Measurements from ENCODE around the gene FHIT.

FHIT gene

GRCh38 chr3:60142009-60142408 lies 1109.2 kb downstream of the FHIT start:
- DNase-seq, result no peak

GRCh38 chr3:60140160-60140559 lies 1111.1 kb downstream of the FHIT start:
- no peak for DNase-seq

- no peak for DNase-seq
Observed at GRCh38 chr3:60136601-60137000, 1114.7 kb downstream of the FHIT start.

- no peak for DNase-seq
Observed at GRCh38 chr3:60135474-60135873, 1115.8 kb downstream of the FHIT start.

- no peak for DNase-seq
Observed at GRCh38 chr3:60133269-60134162, 1117.7 kb downstream of the FHIT start.

GRCh38 chr3:60131618-60132017 lies 1119.6 kb downstream of the FHIT start:
- no peak for DNase-seq

- no peak for DNase-seq
Observed at GRCh38 chr3:60126511-60127304, 1124.5 kb downstream of the FHIT start.

- no peak for DNase-seq
Observed at GRCh38 chr3:60125686-60126085, 1125.6 kb downstream of the FHIT start.

GRCh38 chr3:60120245-60120644 lies 1131.0 kb downstream of the FHIT start:
- DNase-seq, result no peak

GRCh38 chr3:60114191-60114590 lies 1137.1 kb downstream of the FHIT start:
- no peak for DNase-seq

- no peak for DNase-seq
Observed at GRCh38 chr3:60107275-60107674, 1144.0 kb downstream of the FHIT start.

- no peak for DNase-seq
Observed at GRCh38 chr3:60102154-60102553, 1149.1 kb downstream of the FHIT start.

- DNase-seq, result no peak
Observed at GRCh38 chr3:60101621-60102020, 1149.6 kb downstream of the FHIT start.

GRCh38 chr3:60096403-60096802 lies 1154.8 kb downstream of the FHIT start:
- DNase-seq, result no peak

GRCh38 chr3:60095930-60096329 lies 1155.3 kb downstream of the FHIT start:
- no peak for DNase-seq

- DNase-seq, result no peak
Observed at GRCh38 chr3:60095516-60095915, 1155.7 kb downstream of the FHIT start.

- peak; percentile 88 for DNase-seq
Observed at GRCh38 chr3:60094392-60094947, 1156.8 kb downstream of the FHIT start.

- DNase-seq, result no peak
Observed at GRCh38 chr3:60090548-60090947, 1160.7 kb downstream of the FHIT start.

- DNase-seq, result peak; percentile 8
Observed at GRCh38 chr3:60086811-60087210, 1164.4 kb downstream of the FHIT start.

- no peak for DNase-seq
Observed at GRCh38 chr3:60085649-60086048, 1165.6 kb downstream of the FHIT start.

- DNase-seq, result no peak
Observed at GRCh38 chr3:60081381-60082095, 1169.7 kb downstream of the FHIT start.

GRCh38 chr3:60080648-60081047 lies 1170.6 kb downstream of the FHIT start:
- peak; percentile 1 for DNase-seq

- no peak for DNase-seq
Observed at GRCh38 chr3:60079076-60079475, 1172.2 kb downstream of the FHIT start.
